Thyroid gland (tissue), 4 donors: ENCODE data around the gene HOXB1.

Experiments used
- POLR2A ChIP-seq, 2 donors: fragments of 450-650 bp; IDR thresholded peaks; one replicate each; pipeline ENCODE4 v1.6.1; 2017; ENCODE audit warnings: antibody characterized with exemption in 2 of 2, mild to moderate bottlenecking in 2 of 2, moderate library complexity in 1 of 2
- TF ChIP-seq, protein P1 (sequence below), 6 experiments: fragments of 200-600 bp in 3 of 6; fragments of 450-650 bp in 3 of 6; sonication (generic) in 3 of 6; IDR thresholded peaks; one replicate each; pipeline ENCODE4 v1.5.1; 2016 to 2019; ENCODE audit warnings: antibody characterized with exemption in 6 of 6, mild to moderate bottlenecking in 2 of 6, inconsistent platforms in 1 of 6, moderate library complexity in 1 of 6

- TF ChIP-seq, protein P1, sequence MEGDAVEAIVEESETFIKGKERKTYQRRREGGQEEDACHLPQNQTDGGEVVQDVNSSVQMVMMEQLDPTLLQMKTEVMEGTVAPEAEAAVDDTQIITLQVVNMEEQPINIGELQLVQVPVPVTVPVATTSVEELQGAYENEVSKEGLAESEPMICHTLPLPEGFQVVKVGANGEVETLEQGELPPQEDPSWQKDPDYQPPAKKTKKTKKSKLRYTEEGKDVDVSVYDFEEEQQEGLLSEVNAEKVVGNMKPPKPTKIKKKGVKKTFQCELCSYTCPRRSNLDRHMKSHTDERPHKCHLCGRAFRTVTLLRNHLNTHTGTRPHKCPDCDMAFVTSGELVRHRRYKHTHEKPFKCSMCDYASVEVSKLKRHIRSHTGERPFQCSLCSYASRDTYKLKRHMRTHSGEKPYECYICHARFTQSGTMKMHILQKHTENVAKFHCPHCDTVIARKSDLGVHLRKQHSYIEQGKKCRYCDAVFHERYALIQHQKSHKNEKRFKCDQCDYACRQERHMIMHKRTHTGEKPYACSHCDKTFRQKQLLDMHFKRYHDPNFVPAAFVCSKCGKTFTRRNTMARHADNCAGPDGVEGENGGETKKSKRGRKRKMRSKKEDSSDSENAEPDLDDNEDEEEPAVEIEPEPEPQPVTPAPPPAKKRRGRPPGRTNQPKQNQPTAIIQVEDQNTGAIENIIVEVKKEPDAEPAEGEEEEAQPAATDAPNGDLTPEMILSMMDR (IDR thresholded peaks at IDR 0.05) = peak; percentile 44 to 81 (median 58)
- TF ChIP-seq POLR2A (IDR thresholded peaks at IDR 0.05) = no peak
Observed at GRCh38 chr17:48492401-48493298, 38.2 kb downstream of the HOXB1 start.
